OCI-LY7 (cell line): Measurements from ENCODE around the gene GPR132.

Experiments used
- CTCF ChIP-seq: fragments of 200-600 bp; sonication (generic); conservative IDR thresholded peaks from 2 replicates; pipeline ENCODE4 v1.5.1; 2014; ENCODE audit warnings: mild to moderate bottlenecking, antibody characterized with exemption, low read length, moderate library complexity, mixed read lengths
- EZH2phosphoT487 ChIP-seq: fragments of 200-600 bp; sonication (generic); IDR thresholded peaks from 2 replicates; pipeline ENCODE4 v1.6.1; 2018; ENCODE audit warnings: low read depth, borderline replicate concordance, mild to moderate bottlenecking, mixed run types, antibody characterized with exemption, low read length, moderate library complexity, mixed read lengths

GRCh38 chr14:105091054-105091516 is 25.9 kb upstream of the GPR132 start:
- no peak for TF ChIP-seq CTCF
- no peak for TF ChIP-seq EZH2phosphoT487
